Fibroblast of skin of left quadriceps (primary cell): ENCODE results near the gene ADD1.
"Not testable (repeated sequence)": the region's sequence is repeated elsewhere in the genome, so short reads cannot be mapped to it uniquely, and the experiment has no call there.

Experiments used
- DNase-seq, 2 experiments: peaks; one replicate each; pipeline ENCODE4 v3.0.0-alpha.2; 2013; ENCODE audit warnings: low read depth in 2 of 2

Gene ADD1

DNA sequence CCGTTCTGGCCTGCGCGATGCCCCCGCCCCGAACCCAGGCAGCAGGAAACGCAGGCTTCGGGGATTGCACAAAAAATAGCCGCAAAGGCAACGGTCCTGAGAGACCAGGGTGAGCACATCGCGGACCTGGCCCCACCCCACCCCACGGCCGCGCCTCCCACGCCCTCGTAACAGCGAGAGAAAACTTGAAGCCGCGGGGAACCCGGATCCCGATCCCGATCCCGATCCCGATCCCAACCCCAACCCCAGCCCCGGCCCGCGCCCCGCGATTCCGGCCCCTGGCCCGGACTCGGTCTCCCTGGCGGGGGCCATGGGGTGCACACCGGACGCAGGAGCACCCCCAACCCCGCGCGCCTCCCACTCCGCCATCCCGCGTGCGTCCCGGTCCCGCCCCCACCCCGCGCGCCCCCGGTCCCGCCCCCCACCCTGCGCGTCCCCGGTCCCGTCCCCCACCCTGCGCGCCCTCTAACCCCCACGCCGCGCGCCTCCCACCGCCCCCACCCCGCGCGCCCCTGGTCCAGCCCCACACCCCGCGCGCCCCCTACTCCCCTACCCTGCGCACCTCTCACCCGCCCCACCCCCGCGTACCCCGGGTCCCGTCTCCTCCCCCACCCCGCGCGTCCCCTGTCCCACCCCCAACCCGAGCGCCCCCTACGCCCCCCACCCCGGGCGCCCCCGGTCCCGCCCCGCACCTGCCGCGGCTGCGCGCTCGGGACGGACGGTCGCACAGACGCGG is 90.6 kb downstream of the ADD1 start:
- no peak for DNase-seq

DNA sequence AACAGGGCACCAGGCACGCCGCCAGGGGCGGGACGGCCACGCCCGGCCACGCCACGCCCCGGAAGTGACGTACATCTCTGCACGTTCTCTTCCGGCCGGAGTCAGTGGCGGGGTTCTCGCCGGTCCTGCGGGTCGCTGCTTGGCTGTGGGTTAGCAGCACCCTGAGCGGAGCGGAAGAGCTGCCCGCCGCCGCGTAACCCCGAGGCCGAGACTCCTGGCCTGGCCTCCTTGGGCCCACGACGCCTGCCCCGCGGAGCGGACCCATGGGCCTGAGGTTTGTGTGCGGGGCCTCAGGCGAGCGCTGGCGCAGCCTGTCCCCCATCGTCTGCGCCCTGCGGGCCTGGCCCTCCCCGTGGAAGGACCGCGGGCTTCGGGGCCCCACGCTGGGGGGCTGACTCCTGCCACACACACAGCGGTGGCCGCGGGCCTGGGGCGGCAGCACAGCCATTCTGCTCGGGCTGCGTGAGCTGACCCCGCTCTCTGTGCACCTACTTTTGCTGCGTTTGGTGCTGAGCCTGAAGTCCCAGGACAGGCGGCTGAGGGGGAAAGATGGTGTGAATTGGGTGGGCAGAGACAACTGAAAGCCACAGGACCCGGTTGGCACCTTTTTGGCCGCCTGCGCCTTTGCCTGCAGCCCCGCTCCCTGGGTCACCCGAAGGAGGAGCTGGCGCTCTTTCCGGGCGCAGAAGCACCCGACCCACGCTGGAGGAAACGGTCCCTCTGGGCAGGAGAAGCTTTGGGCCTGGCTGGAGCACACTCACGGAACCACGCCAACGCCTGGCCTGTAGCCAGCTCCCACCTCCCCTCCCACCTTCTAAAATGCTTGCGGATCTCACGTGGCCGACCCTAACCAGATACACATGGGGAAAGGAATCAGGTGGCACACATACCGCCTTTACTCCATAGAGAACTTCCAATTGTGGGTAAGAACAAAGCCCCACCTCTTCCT is 91.4 kb downstream of the ADD1 start:
- peak; percentile 67 to 68 for DNase-seq

DNA sequence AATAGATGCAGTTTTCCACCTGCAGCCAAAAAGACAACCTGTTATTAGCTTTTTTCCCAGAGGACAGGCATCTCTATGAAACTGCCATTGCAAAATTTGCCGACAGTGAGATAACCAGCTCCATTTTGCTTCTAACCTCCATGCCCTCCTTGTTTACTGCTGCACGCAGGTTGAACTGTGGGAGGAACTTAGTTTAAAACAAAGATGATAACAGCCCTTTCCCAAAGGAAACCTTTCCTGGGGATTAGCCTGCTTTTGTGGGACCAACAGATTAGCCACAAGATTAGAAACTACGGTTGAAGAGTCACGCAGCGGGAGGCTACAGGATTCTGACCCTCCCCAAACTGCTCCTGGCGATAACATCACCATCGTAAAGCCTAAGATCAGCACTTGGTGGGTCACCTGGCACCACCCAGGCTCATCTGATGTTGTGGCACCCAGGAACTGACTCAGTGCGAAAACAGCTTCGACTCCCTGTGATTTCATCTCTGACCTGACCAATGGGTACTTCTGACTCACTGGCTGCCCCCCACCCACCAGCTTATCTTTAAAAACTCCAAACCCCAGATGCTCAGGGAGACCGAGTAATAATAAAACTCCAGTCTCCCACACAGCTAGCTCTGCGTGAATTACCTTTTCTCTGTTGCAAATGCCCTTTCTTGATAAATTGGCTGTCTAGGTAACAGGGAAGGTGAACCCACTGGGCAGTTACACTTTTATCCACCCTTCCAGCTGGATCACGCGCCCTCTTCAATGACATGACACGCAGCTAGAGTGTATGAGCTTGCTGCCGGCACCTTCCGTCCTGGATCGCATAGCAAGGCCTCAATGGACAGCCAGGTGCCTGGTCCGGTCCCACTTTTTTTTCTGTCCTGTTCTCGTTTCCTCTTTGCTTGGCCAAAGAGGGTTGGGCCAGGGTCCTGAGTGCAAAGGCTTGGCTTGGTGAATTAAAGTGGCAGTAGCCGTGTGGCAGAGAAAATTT is 92.4 kb downstream of the ADD1 start:
- no peak for DNase-seq

DNA sequence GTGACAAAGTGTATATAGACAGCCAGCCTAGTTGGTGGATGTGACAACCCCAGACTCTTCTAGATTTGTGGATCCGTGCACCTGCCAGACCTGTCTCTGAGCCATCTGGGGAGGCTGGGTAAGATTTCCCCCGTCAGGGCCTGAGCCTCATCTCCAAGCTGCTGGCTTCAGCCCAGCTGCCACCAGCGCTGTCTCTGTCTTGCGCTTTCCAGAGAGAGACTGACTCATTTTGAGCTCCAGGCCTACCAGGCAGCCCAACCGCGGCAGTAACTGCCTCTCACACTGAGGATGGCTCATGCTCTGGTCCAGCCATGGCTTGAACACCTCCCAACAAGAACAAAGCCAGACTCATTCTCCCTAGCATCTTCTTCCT is 93.1 kb downstream of the ADD1 start:
- DNase-seq = no peak

DNA sequence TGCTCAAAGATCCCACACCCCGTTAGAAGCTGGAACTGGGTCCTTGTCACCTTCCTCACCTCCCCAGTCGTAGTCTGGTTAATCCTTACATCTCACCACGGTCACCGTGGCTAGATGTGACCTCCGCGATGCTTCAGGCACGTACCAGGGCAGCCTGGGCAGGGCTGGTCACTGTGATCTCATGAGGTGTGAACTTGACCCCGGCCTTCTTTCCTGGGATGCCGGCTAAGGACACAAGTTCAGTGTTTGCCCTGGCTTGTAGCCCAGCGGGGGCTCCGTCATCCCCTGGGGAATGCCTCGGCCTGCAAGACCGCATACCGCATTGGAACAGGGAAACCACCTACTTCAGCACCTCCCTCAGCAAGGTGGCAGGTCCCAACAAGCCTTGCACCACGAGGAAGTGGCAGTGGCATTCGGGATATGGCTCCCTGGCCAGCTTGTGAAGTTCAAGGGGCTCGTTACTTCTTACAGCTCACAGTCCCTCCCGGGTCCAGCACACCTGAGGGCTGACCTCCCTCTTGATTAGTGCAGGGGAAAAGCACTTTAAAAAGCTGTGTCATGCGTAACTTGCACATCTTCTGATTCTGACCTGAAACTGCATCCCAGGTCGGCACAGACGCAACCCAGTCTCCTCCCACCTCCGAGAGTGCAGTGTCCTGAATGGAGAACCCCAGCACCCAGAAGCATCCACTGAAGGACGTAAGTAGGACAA is 93.7 kb downstream of the ADD1 start:
- no peak for DNase-seq

DNA sequence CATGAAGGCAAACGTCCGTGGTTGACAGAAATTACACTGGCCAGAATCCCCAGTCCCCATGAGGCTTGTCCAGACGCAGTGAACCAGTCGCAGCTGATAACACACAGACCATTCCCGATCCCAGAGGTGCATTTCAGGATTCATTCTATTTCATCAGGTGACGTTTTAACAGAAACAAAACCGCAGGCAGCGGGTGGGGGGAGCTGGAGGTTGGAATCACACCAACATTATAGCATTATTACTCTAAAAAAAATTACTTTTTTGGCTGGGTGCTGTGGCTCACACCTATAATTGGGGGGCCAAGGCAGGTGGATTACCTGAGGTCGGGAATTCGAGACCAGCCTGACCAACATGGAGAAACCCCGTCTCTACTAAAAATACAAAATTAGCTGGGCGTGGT is 94.3 kb downstream of the ADD1 start:
- DNase-seq = no peak

DNA sequence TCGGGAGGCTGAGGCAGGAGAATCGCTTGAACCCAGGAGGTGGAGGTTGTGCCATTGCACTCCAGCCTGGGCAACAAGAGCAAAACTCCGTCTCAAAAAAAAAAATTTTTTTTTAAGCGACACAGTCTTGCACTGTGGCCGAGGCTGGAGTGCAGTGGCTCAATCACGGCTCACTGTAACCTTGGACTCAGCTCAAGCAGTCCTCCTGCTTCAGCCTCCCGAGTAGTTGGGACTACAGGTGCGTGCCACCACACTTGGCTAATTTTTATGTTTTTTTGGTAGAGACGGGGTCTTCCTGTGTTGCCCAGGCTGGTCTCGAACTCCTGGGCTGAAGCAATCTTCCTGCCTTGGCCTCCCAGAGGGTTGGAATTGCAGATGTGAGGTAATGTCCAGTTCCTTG is 94.8 kb downstream of the ADD1 start:
- DNase-seq = not testable (repeated sequence)

DNA sequence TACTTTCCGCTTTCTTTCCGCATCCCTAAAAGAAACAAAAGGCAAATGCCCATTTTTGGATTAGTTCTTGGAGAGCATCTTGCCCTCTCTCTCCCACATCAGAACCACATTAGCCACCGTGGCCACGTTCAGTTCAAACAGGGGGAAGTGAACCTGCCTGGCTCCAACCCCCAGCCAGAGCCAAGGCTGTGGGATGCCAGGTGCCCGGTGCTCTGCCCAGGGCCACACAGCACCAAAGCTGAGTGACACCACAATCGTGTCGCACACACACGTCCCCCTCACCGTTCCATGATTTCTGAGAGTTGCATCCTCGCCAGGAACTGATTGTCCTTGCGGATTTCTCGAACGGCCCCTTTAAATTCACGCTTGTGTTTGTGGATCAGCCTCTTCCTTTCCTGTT is 95.3 kb downstream of the ADD1 start:
- no peak for DNase-seq

DNA sequence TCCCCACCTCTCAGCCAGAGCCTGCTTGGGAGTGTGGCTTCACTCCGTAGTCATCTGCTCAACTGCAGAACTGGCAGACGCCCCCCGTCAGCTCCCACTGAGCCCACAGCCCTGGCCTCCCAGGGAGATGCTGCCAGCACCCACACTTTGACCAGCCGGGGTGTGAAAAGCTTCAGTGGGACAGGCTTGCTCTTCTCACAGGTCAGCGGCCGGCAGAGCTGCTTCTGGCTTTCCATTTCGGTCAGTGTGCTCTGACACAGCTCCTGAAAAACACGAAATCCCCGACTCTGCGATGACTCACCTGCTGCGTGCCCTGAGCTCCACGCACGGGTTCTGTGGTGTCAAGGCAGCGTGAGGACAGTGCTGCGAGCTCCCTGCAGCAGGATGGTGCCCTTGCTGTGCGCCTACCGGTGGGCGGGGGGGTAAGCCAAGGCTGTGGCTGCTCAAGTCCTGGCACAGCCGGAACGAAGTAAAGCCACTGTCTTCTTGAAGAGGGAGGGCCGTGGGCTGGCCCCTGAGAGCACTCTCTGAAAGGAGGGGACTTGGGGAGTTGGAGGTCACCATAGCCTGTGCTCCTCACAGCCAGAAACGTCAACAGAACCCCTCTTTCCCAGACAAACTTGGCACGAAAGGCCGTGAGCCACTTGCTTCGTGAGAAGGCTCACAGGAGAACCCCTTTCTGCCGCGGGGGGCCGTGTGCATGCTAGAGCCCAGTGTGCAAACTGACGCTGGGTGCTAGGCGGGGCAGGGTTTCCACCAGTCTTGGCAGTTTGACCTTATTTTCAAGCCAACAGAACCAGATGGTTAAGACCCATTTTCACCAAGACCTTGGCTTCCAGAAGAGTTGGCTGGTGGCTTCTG is 96.0 kb downstream of the ADD1 start:
- no peak for DNase-seq

DNA sequence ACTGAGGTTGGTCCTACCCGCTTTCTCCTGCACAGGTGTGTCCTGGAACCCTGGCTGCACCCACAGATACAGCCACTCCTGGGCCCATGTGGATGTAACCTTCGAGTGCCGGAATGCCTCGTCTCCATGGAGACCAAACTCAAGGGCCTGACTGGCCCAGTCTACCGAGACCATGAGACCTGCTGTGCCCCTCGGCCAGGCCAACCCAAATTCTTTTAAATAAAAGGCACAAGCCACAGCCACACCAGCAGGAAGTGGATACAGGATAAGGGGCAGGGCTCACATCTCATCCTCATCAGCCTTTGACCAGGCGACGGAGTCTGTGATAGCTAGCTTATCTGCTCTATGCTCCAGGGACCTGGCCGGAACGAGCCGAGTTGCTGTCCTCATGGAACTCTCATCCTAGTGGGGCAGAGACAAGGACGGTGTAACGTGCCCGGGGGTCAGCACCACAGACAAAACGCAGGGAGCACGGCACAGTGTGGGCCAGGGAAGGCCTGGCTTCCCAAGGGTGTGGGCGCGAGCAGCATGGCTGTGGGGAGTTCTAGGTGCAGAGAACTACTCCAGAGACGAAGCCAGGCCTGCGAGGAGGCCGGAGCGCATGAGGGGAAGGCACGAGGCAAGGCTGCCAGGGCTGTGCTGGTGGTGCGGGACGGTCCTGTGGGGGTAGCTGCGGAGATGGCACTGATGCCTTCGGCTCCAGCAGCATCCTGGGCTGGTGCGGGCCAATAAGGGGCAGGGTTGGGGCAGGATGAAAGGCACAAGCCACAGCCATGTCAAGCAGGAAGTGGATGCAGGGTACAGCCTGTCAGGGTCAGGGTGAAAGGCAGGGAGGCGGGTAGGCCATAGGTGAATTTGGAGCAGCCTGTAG is 96.9 kb downstream of the ADD1 start:
- DNase-seq = no peak

DNA sequence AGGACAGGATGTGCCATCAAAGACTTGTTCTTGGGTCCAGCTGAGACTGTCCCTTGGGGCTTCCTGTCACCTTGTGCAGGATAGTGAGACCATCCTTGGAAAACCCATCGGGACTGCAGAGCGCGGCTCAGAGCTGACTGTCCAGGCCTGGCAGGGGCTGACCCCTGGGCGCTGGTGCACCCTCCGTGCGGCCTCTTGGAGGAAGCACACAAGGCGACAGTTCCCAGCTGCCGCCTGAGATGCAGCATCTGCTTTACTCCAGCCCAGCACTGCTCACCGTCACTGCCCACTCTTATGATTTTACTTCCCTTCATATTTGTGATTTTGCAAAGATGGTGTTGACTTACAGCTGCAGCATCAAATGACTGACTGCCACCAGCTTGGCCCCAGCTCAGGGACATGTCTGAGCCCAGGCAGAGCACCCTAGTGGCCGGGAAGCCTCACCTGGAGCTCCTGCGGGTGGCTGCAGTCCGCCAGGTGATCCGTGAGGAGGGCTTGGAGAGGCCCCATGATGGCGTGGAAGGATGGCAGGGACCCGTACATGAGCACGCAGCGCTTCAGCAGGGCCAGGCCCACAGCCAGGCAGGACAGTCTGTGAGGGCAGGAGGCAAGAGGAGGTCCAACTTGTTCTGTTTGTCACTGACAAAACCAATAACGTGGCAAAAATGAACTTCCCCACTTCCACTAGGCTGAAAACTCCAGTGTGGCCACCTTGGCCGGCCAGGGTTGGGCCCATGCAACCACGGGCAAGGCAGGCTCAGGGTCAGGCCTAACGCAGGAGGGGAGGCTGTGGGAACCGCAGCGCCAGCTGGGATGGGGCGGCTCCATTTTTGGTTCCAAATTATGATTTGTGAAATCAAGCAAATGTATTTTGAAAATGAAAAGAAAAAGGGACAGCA is 97.7 kb downstream of the ADD1 start:
- no peak for DNase-seq

DNA sequence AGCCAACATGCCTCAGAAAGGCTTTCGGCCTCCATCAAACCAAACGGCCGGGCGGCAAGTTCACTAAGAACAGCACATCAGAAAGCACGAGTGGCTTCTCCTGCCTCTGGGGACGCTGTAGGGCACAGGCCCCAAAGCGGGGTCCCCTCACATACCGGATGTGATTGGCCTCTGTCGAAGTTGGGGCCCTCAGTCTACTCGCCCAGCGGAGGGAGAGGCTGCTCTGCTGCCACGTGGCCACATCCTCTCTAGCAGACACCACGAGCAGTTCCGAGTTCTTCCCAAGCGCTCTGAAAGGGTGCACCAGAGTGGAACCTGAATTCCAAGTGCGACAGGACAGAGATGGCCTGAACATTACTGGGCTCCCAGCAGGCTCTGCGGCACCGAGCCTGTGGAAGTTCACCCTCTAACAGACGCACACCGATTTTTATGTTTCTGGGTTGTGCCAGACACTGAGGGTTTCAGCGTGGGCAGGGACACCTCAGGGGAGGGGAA is 98.4 kb downstream of the ADD1 start:
- no peak for DNase-seq

DNA sequence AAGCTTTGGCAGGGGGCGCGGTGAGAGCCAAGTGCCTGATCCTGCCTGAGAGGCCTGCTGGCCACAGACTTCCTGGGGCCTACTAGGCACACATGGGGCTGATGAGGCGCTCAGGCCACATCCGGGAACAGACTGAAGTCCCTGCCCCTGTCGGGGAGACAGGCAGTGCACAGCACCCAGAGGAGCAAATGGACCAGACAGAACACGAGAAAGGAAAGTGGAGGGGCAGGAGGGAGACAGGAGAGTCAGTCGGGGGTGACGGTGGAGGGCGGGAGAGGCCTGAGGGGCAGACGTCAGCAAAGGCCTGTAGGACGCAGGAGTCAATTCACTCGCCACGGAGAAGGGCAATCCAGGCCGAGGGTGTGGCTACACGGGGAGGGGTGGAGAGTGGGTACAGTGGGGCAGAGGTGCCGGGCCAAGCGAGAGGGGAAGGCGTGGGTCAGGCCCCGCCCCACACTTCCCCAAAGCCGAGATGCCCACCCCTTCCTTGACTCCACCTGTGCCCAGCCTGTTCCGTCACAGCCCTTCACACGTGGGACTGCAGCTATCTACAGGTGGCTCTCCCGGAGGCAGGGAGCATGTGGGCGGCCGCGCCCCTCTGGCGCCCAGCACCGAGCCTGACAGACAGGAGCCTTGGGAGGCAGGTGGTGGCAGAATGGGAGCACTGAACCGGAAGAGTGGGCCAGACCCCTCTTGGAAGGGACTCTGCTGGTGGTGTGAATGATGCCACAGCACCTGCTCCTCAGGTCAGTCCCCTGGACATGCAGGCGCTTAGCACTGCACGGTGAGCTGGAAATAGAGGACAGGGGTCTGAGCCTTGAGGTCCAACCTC is 99.1 kb downstream of the ADD1 start:
- DNase-seq = no peak

DNA sequence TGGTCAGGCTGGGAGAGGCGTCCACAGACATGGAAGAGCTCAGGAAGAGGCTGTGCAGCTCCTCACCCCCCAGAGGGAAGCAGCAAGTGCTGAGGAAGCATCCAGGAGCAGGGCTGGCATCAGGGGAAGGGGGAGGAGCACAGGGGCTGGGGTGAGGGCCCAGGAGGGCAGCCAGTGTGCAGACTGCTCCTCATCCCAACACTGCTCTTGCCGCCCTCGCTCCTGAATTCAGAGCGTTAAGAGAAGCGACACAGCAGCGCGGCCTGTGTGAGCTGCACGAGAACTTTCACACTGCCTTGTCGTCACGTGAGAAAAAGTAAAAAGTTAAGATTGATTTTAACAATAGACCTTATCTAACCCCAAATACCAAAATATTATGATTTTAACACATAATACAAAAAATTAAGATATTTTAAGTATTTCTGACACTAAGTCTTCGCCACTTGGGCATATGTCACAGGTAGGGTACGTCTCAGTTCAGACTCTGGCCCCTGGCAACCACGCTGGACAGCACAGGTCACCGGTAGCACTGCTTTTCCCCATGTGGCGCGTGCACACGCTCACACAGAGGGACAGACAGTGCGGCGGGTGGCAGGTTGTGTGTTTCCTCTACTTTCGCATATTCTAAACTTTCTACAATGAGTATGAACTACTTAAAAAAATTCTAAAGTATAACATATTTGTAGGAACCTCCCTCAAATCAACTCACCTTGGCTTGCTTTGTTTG is 99.9 kb downstream of the ADD1 start:
- no peak for DNase-seq

DNA sequence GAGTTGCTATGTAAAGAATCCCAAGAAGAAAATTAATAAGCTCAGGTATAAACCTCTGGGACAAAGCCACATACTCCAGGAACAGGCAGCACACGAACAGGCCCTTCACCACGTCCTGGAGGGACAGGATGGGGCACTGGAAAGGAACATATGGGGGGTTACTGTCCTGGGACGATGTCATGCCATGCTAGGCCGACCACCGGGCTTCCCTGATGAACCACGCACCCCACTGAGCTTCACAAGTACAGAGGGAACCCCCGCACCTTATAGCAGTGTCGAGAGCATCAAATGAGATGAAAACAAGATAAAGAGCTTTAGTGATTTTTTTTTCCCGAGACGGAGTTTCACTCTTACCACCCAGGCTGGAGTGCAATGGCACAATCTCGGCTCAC is 100.4 kb downstream of the ADD1 start:
- DNase-seq = no peak
